HEK293 (cell line): ENCODE results near the gene DVL1.

Experiments
- CTCF ChIA-PET: fragments of 350-600 bp; formaldehyde crosslinking; extraction: SDS; loops from one replicate; lab custom pipeline; 2021; ENCODE audit warnings: antibody characterized with exemption; lab: Yijun Ruan, JAX
- POLR2A ChIA-PET: fragments of 300-600 bp; formaldehyde crosslinking; extraction: SDS; loops from one replicate; lab custom pipeline; 2020; ENCODE audit warnings: antibody characterized with exemption, inconsistent platforms; lab: Yijun Ruan, JAX
- H3K27ac ChIP-seq: fragments of 200-500 bp; sonication (Bioruptor generic); 2 replicates; pipeline ENCODE4 v1.5.1; 2014; ENCODE audit warnings: low read depth, low read length, control low read depth, inconsistent platforms; ENCODE audit errors: extremely low read depth
- H3K36me3 ChIP-seq, 2 experiments: fragments of 200-500 bp in 1 of 2; sonication (Bioruptor generic) in 1 of 2; 1 replicate in 1 of 2; 2 replicates in 1 of 2; pipeline ENCODE4 v1.5.1; 2014 to 2017; ENCODE audit warnings: inconsistent platforms in 2 of 2, low read length in 2 of 2; ENCODE audit not compliant: control insufficient read depth in 2 of 2, insufficient read depth in 1 of 2
- H3K4me1 ChIP-seq: fragments of 200-500 bp; sonication (Bioruptor generic); 2 replicates; pipeline ENCODE4 v1.5.1; 2014; ENCODE audit warnings: mild to moderate bottlenecking, low read length, inconsistent platforms; ENCODE audit not compliant: control insufficient read depth, insufficient read depth
- H3K4me3 ChIP-seq: 2 replicates; pipeline ENCODE4 v1.5.1; 2011; ENCODE audit warnings: low read depth, mild to moderate bottlenecking, control low read depth, low read length, moderate library complexity
- H3K9me3 ChIP-seq: fragments of 200-500 bp; sonication (Bioruptor generic); 2 replicates; pipeline ENCODE4 v1.5.1; 2014; ENCODE audit warnings: low read depth, low read length, inconsistent platforms; ENCODE audit not compliant: control insufficient read depth, insufficient read depth
- GLIS2 ChIP-seq: fragments of 450-650 bp; formaldehyde crosslinking; IDR thresholded peaks from 2 replicates; pipeline ENCODE4 v1.5.1; 2016; ENCODE audit warnings: missing biosample characterization, missing genetic modification characterization
- KLF1 ChIP-seq: fragments of 450-650 bp; formaldehyde crosslinking; IDR thresholded peaks from 2 replicates; pipeline ENCODE4 v1.5.1; 2016; ENCODE audit warnings: missing biosample characterization, missing genetic modification characterization
- SP2 ChIP-seq: fragments of 450-650 bp; formaldehyde crosslinking; IDR thresholded peaks from 2 replicates; pipeline ENCODE4 v1.5.1; 2016; ENCODE audit warnings: missing biosample characterization, missing genetic modification characterization
- YY1 ChIP-seq: fragments of 450-650 bp; formaldehyde crosslinking; IDR thresholded peaks from 2 replicates; pipeline ENCODE4 v1.5.1; 2018; ENCODE audit warnings: missing biosample characterization, missing genetic modification characterization
- YY2 ChIP-seq: fragments of 450-650 bp; formaldehyde crosslinking; IDR thresholded peaks from 2 replicates; pipeline ENCODE4 v1.5.1; 2016; ENCODE audit warnings: missing biosample characterization, missing genetic modification characterization
- ZFP37 ChIP-seq: fragments of 450-650 bp; formaldehyde crosslinking; IDR thresholded peaks from 2 replicates; pipeline ENCODE4 v1.5.1; 2016; ENCODE audit warnings: missing biosample characterization, missing genetic modification characterization
- ZNF112 ChIP-seq: fragments of 450-650 bp; formaldehyde crosslinking; IDR thresholded peaks from 2 replicates; pipeline ENCODE4 v1.5.0; 2017; ENCODE audit warnings: missing biosample characterization, missing genetic modification characterization
- ZNF324 ChIP-seq: fragments of 450-650 bp; formaldehyde crosslinking; IDR thresholded peaks from 2 replicates; pipeline ENCODE4 v1.5.1; 2016; ENCODE audit warnings: missing biosample characterization, missing genetic modification characterization
- ZNF335 ChIP-seq: fragments of 450-650 bp; formaldehyde crosslinking; conservative IDR thresholded peaks from 2 replicates; pipeline ENCODE4 v1.5.1; 2016; ENCODE audit warnings: missing biosample characterization, missing genetic modification characterization
- ZNF37A ChIP-seq: fragments of 450-650 bp; IDR thresholded peaks from 2 replicates; pipeline ENCODE4 v1.5.1; 2018; ENCODE audit warnings: missing biosample characterization, missing genetic modification characterization
- ZNF521 ChIP-seq: fragments of 450-650 bp; formaldehyde crosslinking; IDR thresholded peaks from 2 replicates; pipeline ENCODE4 v1.5.1; 2017; ENCODE audit warnings: missing biosample characterization, mild to moderate bottlenecking, missing genetic modification characterization
- ZNF600 ChIP-seq: fragments of 450-650 bp; formaldehyde crosslinking; IDR thresholded peaks from 2 replicates; pipeline ENCODE4 v1.5.1; 2016; ENCODE audit warnings: missing biosample characterization, missing genetic modification characterization
- ZNF626 ChIP-seq: fragments of 450-650 bp; sonication (Bioruptor Pico); formaldehyde crosslinking; IDR thresholded peaks from 2 replicates; pipeline ENCODE4 v1.5.1; 2018; ENCODE audit warnings: missing biosample characterization, missing genetic modification characterization, inconsistent platforms
- ZNF660 ChIP-seq: fragments of 450-650 bp; IDR thresholded peaks from 2 replicates; pipeline ENCODE4 v1.5.1; 2018; ENCODE audit warnings: missing biosample characterization, mild to moderate bottlenecking, missing genetic modification characterization
- ZNF701 ChIP-seq: fragments of 450-650 bp; formaldehyde crosslinking; IDR thresholded peaks from 2 replicates; pipeline ENCODE4 v1.5.1; 2016; ENCODE audit warnings: missing biosample characterization, missing genetic modification characterization
- ZNF791 ChIP-seq: fragments of 450-650 bp; formaldehyde crosslinking; IDR thresholded peaks from 2 replicates; pipeline ENCODE4 v1.5.1; 2016; ENCODE audit warnings: missing biosample characterization, missing genetic modification characterization
- ZSCAN30 ChIP-seq: fragments of 450-650 bp; IDR thresholded peaks from 2 replicates; pipeline ENCODE4 v1.5.1; 2018; ENCODE audit warnings: missing biosample characterization, mild to moderate bottlenecking, missing genetic modification characterization, moderate library complexity
- ZXDB ChIP-seq: fragments of 450-650 bp; formaldehyde crosslinking; IDR thresholded peaks from 2 replicates; pipeline ENCODE4 v1.5.1; 2016; ENCODE audit warnings: missing biosample characterization, missing genetic modification characterization
- TF ChIP-seq, protein P1 (sequence below): fragments of 450-650 bp; formaldehyde crosslinking; IDR thresholded peaks from 2 replicates; pipeline ENCODE4 v1.5.1; 2016; ENCODE audit warnings: missing biosample characterization, missing genetic modification characterization, low read depth
- TF ChIP-seq, protein P2 (sequence below): fragments of 450-650 bp; formaldehyde crosslinking; IDR thresholded peaks from 2 replicates; pipeline ENCODE4 v1.5.1; 2016; ENCODE audit warnings: missing biosample characterization, missing genetic modification characterization
- TF ChIP-seq, protein P3 (sequence below): fragments of 450-650 bp; formaldehyde crosslinking; IDR thresholded peaks from 2 replicates; pipeline ENCODE4 v1.5.1; 2016; ENCODE audit warnings: missing biosample characterization, missing genetic modification characterization
- TF ChIP-seq, protein P4 (sequence below): fragments of 450-650 bp; formaldehyde crosslinking; IDR thresholded peaks from 2 replicates; pipeline ENCODE4 v1.5.1; 2016; ENCODE audit warnings: missing biosample characterization, missing genetic modification characterization
- TF ChIP-seq, protein P5 (sequence below): fragments of 450-650 bp; formaldehyde crosslinking; IDR thresholded peaks from 2 replicates; pipeline ENCODE4 v1.5.1; 2016; ENCODE audit warnings: missing biosample characterization, missing genetic modification characterization
- TF ChIP-seq, protein P6 (sequence below): fragments of 450-650 bp; IDR thresholded peaks from 2 replicates; pipeline ENCODE4 v1.5.1; 2018; ENCODE audit warnings: missing biosample characterization, mild to moderate bottlenecking, missing genetic modification characterization
- TF ChIP-seq, protein P7 (sequence below): IDR thresholded peaks from 2 replicates; pipeline ENCODE4 v1.6.1; 2011; ENCODE audit warnings: mild to moderate bottlenecking, low read depth, low read length, borderline replicate concordance

The DVL1 gene

DNA sequence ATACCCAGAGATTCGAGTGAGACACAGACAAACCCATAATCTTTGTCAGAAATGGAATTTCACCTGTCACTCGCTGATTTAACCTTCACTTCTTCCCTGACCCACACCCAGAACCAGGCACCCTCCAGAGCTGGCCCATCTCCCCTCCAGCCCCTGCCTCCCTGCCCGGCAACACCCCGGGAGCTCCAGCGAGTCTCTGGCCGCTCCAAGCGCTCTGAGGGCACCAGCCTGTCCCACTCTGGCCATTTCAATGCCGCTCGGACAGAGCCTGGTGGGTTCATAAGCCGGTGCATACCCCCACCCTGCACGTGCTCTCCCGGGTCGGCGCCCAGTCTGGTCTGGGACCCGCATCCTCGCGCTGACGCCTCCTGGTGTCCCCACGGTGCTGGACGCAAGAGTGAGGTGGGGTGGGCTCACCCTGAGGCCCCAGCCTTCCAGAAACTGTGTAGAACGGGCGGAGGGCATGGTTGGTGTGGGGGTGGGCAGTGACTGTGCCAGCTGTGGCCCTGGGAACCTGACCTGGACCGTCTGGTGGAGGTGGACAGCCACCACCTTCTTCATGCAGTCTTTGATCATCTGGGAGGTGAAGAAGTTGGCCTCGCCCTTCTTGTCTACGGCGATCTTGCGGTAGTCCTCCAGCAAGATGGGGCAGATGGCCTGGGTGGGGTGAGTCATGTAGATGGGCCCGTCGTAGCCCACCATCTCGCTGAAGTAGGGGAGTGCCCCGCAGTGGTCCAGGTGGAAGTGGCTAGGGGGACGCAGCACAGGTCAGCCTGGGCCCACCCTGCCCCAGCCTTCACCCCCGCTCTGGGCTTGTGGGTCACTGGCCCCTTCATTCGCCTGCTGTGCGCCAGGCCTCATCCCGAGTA lies 30.2 kb downstream of the DVL1 start (continued):
- TF ChIP-seq, protein P1, sequence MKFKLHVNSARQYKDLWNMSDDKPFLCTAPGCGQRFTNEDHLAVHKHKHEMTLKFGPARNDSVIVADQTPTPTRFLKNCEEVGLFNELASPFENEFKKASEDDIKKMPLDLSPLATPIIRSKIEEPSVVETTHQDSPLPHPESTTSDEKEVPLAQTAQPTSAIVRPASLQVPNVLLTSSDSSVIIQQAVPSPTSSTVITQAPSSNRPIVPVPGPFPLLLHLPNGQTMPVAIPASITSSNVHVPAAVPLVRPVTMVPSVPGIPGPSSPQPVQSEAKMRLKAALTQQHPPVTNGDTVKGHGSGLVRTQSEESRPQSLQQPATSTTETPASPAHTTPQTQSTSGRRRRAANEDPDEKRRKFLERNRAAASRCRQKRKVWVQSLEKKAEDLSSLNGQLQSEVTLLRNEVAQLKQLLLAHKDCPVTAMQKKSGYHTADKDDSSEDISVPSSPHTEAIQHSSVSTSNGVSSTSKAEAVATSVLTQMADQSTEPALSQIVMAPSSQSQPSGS (tag by site-specific recombination): no peak
- TF ChIP-seq, protein P2, sequence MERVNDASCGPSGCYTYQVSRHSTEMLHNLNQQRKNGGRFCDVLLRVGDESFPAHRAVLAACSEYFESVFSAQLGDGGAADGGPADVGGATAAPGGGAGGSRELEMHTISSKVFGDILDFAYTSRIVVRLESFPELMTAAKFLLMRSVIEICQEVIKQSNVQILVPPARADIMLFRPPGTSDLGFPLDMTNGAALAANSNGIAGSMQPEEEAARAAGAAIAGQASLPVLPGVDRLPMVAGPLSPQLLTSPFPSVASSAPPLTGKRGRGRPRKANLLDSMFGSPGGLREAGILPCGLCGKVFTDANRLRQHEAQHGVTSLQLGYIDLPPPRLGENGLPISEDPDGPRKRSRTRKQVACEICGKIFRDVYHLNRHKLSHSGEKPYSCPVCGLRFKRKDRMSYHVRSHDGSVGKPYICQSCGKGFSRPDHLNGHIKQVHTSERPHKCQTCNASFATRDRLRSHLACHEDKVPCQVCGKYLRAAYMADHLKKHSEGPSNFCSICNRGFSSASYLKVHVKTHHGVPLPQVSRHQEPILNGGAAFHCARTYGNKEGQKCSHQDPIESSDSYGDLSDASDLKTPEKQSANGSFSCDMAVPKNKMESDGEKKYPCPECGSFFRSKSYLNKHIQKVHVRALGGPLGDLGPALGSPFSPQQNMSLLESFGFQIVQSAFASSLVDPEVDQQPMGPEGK (tag by site-specific recombination): peak; percentile 57
- TF ChIP-seq YY1 (tag by site-specific recombination) (no peak), KLF1 (tag by site-specific recombination) (peak; percentile 48; the same call in 1 of the 2 replicates)
- TF ChIP-seq, protein P3, sequence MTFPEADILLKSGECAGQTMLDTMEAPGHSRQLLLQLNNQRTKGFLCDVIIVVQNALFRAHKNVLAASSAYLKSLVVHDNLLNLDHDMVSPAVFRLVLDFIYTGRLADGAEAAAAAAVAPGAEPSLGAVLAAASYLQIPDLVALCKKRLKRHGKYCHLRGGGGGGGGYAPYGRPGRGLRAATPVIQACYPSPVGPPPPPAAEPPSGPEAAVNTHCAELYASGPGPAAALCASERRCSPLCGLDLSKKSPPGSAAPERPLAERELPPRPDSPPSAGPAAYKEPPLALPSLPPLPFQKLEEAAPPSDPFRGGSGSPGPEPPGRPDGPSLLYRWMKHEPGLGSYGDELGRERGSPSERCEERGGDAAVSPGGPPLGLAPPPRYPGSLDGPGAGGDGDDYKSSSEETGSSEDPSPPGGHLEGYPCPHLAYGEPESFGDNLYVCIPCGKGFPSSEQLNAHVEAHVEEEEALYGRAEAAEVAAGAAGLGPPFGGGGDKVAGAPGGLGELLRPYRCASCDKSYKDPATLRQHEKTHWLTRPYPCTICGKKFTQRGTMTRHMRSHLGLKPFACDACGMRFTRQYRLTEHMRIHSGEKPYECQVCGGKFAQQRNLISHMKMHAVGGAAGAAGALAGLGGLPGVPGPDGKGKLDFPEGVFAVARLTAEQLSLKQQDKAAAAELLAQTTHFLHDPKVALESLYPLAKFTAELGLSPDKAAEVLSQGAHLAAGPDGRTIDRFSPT (tag by site-specific recombination): peak; percentile 50; the same call in 1 of the 2 replicates
- TF ChIP-seq, all 188 proteins: peak for 6

DNA sequence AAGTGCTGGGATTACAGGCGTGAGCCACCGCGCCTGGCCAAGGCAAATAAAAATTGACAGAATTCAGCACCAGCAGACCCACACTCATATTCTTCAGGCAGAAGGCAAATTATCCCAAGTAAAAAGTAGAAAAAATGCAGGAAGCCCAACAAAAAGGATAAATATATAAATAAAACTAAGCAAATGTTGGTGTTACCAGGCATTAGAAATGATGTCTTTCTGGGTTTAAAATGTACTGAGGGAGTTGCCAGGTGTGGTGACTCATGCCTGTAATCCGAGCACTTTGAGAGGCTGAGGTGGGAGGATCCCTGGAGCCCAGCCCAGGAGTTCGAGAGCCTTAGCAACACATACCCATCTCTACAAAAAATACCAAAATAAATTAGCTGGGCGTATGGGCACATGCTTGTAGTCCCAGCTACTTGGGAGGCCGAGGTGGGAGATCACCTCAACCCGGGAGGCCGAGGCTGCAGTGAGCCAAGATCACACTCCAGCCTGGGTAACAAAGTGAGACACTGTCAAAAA lies 31.0 kb downstream of the DVL1 start:
- Histone ChIP-seq H3K36me3 (peaks cover 20 to 78% of the 10 kb centered on the region in 2 experiments), H3K4me1 (peaks cover 20% of the 10 kb centered on the region), H3K9me3 (no peaks in the 10 kb centered on the region), H3K4me3 (no peak overlapping the region), H3K27ac (0 out of 2 replicates have a peak overlapping the region, but pooled peaks have one; percentile 58)
- ChIA-PET POLR2A (interaction anchor here (0.7 to 1.7 kb wide), 6 partner anchors 9 to 318 kb away, joined by 3 to 7 read pairs (median 4); partner anchors contain the start of gene HES4), CTCF (no interaction called here)
- TF ChIP-seq SP2 (tag by site-specific recombination) (peak; percentile 56), ZNF112 (no peak), ZFP37 (tag by site-specific recombination) (no peak), ZNF37A (tag by site-specific recombination) (no peak), KLF1 (tag by site-specific recombination) (peak; percentile 86), ZNF701 (no peak), ZNF660 (tag by site-specific recombination) (peak; percentile 84), ZNF600 (no peak), ZNF521 (tag by site-specific recombination) (no peak), ZNF335 (peak; percentile 67), ZSCAN30 (tag by site-specific recombination) (no peak), ZNF324 (tag by site-specific recombination) (peak; percentile 45; the same call in 1 of the 2 replicates), YY2 (tag by site-specific recombination) (no peak), GLIS2 (peak; percentile 62; the same call in 1 of the 2 replicates), ZNF791 (no peak), ZNF626 (no peak), ZXDB (tag by site-specific recombination) (peak; percentile 38; the same call in 1 of the 2 replicates)
- TF ChIP-seq, protein P4, sequence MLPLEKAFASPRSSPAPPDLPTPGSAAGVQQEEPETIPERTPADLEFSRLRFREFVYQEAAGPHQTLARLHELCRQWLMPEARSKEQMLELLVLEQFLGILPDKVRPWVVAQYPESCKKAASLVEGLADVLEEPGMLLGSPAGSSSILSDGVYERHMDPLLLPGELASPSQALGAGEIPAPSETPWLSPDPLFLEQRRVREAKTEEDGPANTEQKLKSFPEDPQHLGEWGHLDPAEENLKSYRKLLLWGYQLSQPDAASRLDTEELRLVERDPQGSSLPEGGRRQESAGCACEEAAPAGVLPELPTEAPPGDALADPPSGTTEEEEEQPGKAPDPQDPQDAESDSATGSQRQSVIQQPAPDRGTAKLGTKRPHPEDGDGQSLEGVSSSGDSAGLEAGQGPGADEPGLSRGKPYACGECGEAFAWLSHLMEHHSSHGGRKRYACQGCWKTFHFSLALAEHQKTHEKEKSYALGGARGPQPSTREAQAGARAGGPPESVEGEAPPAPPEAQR (tag by site-specific recombination): no peak
- TF ChIP-seq, protein P5, sequence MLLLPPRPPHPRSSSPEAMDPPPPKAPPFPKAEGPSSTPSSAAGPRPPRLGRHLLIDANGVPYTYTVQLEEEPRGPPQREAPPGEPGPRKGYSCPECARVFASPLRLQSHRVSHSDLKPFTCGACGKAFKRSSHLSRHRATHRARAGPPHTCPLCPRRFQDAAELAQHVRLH (tag by site-specific recombination): peak; percentile 40; the same call in 1 of the 2 replicates
- TF ChIP-seq, protein P6, sequence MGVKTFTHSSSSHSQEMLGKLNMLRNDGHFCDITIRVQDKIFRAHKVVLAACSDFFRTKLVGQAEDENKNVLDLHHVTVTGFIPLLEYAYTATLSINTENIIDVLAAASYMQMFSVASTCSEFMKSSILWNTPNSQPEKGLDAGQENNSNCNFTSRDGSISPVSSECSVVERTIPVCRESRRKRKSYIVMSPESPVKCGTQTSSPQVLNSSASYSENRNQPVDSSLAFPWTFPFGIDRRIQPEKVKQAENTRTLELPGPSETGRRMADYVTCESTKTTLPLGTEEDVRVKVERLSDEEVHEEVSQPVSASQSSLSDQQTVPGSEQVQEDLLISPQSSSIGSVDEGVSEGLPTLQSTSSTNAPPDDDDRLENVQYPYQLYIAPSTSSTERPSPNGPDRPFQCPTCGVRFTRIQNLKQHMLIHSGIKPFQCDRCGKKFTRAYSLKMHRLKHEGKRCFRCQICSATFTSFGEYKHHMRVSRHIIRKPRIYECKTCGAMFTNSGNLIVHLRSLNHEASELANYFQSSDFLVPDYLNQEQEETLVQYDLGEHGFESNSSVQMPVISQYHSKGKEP: 0 out of 2 replicates have a peak, but pooled peaks have one; percentile 47
- TF ChIP-seq, protein P7, sequence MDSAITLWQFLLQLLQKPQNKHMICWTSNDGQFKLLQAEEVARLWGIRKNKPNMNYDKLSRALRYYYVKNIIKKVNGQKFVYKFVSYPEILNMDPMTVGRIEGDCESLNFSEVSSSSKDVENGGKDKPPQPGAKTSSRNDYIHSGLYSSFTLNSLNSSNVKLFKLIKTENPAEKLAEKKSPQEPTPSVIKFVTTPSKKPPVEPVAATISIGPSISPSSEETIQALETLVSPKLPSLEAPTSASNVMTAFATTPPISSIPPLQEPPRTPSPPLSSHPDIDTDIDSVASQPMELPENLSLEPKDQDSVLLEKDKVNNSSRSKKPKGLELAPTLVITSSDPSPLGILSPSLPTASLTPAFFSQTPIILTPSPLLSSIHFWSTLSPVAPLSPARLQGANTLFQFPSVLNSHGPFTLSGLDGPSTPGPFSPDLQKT: no peak
